Raji (cell line): ENCODE results near the gene SAC3D1.

Experiments
- POLR2A ChIP-seq: IDR thresholded peaks from 2 replicates; pipeline ENCODE4 v1.6.1; 2011; ENCODE audit warnings: low read depth, low read length, control low read depth; ENCODE audit not compliant: insufficient read depth

The SAC3D1 gene

DNA sequence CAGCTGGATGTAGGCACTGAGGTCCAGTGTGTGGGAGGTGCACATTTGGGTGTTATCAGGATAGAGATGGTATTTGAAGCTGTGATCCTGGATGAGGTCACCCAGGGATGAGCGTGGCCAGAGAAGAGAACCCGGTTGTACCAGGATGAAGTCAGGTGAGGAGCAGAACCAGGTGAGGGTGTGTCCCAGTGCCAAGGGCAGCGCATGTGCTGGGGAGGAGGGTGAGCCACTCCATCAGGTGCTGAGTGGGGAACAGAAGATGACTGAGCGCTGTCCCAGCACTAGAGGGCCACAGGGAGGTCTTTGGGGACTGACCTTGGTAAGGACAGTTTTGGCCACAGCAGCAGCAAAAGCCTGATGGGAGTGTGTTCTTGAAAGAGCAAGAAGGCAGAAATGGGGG is 24.3 kb upstream of the SAC3D1 start:
- no peak for TF ChIP-seq POLR2A

DNA sequence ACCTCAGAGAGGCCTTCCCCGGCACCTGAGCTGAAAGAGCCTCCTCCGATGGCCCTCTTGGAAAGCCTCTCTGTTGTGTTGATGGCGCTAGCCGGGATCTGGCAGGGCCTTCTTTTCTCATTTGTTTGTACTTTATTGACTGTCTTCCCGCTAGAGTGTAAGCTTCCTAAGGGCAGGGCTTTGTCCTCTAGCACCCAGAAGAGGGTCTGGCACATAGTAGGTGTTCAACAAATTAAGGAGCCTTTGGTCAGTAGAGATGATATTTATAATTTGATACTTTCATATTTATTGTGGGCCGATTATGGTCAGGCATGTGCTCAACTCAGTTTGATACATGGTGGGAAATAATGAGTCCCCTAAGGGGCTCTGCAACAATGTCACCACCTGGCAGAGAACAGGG is 23.1 kb upstream of the SAC3D1 start:
- no peak for TF ChIP-seq POLR2A

GRCh38 chr11:65019824-65020223 is 21.2 kb upstream of the SAC3D1 start:
- TF ChIP-seq POLR2A: no peak

DNA sequence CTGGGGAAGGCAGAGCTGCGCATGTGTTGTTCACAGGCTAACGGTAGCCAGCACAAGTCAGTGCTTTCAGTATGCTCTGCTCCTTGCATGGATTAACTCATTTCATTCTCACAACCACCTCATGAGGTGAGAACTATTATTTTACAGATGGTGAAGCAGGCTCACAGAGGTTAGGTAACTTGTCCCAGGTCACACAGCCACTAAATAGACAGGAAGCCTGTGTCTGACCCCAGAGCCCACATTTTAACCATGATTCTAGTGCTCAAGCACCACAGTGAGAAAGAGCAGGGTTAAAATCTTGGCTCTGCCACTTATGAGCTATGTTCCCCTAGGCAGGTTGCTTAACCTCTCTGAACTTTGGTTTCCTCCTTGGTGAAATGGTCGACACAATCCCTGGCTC is 20.0 kb upstream of the SAC3D1 start:
- TF ChIP-seq POLR2A: no peak

GRCh38 chr11:65021509-65021908 is 19.5 kb upstream of the SAC3D1 start:
- no peak for TF ChIP-seq POLR2A

GRCh38 chr11:65026810-65027209 is 14.2 kb upstream of the SAC3D1 start:
- no peak for TF ChIP-seq POLR2A

DNA sequence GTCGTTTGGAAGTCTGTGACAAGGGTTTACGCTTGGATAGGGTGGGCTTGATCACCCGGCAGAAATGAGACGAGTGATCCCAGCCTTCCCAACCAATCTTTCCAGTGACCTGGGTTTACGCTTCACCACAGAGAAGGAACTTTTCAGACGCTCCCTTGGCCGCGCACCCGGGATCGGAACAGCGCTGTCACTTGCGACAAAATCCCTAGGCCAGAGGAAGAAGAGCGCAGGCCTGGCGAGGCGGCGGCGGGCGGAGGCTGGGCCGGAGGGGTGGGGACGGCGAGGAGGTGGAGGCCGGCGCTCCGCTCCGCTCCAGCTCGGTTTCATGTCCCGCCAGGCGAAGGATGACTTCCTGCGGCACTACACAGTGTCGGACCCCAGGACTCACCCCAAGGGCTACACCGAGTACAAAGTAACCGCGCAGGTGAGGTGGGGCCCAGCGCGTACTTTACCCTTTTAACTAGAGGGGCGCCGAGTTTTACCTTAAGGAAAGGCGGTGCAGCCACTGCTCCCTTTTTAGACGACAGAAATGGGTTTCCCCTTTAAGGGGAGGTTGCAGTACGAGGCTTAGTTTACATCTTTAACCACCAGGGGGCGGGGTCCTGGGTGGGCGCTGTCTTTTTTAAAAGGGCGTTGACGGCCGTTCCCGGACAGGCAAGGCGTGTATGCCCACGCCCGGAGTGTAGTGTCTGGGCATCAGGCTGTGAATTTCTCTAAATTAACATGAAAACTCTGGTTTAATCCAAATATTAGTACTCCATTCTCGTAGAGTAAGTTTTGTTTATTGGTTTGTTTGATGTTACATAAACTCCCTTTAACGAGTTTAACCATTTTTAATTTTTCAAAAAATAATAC is 13.6 kb upstream of the SAC3D1 start, which contains the start of gene SNX15:
Gene SNX15 (plus strand): TSS at position 227 of the 855 bp plus-strand sequence. CDS start 99 bp downstream, at position 326.
- peak; percentile 84 for TF ChIP-seq POLR2A

DNA sequence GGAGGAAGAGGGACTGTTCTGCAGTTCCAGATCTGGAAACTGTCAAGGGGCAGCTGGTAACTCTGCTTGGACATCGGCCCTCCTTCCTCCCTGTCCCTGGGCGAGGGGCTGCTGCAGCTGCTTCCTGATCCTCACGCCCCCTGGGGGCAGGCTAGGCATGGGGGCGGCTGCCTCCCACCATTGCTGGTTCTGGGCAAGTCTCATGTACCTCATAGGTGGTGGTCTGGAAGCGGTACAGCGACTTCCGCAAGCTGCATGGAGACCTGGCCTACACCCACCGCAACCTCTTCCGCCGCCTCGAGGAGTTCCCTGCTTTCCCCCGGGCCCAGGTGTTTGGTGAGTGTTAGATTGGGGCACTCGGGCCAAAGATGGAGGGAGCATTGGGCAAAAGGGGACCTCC is 8.8 kb upstream of the SAC3D1 start:
- no peak for TF ChIP-seq POLR2A

DNA sequence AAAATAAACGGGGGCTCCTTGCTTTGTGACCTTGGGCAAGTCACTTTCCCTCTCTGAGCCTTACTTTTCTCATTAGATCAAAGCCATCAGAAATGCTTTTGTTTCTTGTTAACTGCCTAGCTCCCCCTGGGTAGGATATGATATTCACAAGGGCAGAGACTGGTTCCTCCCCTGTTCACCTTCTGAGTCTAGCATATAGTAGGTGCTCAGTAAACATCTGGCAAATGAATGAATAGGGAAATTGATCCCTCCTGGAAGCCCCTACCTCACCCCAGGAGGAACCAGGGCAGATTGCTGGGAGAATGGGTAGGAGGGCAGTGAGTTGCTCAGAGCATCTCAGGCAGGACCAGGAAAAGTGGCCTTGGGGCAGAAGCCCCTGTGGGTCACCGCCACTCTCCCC is 6.6 kb upstream of the SAC3D1 start:
- no peak for TF ChIP-seq POLR2A

- no peak for TF ChIP-seq POLR2A
Measured at GRCh38 chr11:65035579-65035978, 5.4 kb upstream of the SAC3D1 start.

DNA sequence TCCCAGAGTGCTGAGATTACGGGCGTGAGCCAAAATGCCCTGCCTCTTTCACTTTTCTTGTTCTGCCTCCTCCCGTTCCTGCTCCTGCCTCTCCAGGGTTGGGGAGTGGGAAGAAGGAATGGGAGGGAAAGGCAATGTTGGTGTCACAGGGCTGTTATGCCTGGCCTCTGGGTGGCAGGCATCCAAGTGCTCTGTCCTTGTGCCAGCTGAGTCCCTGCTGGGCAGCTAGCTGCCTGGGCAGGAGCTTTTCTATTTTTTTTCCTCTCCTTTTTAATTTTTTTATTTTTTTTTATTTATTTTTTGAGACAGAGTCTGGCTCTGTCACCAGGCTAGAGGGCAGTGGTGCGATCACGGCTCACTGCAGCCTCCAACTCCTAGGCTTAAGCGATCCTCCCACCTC is 4.1 kb upstream of the SAC3D1 start:
- no peak for TF ChIP-seq POLR2A

DNA sequence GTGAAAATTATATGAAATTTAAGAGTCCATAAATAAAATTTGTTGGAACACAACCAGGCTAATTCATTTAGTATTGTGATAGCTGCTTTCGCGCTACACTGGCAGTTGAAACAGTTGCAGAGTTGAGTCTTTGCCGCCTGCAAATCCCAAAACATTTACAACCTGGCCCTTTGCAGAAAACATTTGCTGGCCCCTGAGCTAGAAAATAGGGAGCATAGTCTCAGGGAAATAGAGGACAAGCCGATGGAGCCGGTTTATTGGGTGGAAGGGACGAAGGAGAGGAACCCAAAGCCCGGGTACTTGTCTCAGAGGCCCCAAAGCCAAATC is 527 bp upstream of the SAC3D1 start:
- TF ChIP-seq POLR2A: no peak

- no peak for TF ChIP-seq POLR2A
Measured at GRCh38 chr11:65042891-65043290, 1.9 kb downstream of the SAC3D1 start.

DNA sequence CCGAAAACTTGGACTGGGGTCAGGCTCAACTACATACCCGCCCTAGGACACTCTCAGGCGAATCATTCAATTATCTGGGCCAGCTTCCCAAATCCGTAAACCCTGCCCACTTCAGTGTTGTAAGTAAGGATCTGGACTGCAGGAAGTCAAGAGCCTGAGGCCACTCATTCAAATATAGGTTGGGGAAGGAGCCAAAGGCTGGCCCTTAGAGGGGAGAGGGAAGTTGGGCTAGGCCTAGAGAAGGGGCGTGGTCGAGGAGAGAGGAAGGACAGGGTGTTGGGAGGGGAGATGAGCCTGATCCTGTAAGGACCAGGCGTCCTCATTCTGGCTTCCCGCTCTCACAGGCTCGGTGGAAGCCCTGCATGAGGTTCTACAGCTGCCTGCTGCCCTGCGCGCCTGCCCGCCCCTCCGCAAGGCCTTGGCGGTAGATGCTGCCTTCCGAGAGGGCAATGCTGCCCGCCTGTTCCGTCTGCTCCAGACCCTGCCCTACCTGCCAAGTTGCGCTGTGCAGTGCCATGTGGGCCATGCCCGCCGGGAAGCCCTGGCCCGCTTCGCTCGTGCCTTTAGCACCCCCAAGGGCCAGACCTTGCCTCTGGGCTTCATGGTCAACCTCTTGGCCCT is 3.0 kb downstream of the SAC3D1 start:
- TF ChIP-seq POLR2A: no peak

DNA sequence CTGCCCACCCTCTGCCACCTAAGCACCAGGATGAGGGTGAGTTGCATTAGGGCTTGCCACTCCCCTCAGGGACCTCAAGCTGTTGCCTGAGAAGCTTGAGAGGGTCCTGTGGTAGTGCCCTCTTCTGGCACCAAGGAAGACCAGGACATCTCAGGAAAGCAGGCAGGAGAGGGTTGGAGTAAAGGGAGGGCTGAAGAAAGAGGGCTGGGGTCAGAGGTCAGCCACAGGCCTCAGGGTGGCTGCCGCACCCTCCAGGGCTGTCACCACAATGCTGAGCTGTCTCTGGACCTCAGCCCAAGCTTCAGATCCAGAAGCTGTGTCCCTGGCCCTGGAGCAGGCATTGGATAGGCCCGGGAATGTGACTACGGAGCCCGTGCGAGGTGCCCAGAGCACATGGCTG is 4.1 kb downstream of the SAC3D1 start:
- no peak for TF ChIP-seq POLR2A

- no peak for TF ChIP-seq POLR2A
Measured at GRCh38 chr11:65045728-65046127, 4.7 kb downstream of the SAC3D1 start.
